Cardiac muscle cell (in vitro differentiated cells and primary cell): Measurements from ENCODE around the gene COL26A1. TPM values are rescaled to one million over a fixed set of nuclear protein-coding genes. Genes with fewer than 3 reads are reported as not detected.

Source experiments
- DNase-seq, 2 donors: peaks; one replicate each; pipeline versions ENCODE4 v3.0.0 to v3.0.0-alpha.2; 2010 to 2017; ENCODE audit warnings: low read depth in 1 of 2, low spot score in 1 of 2
- H3K27ac ChIP-seq: fragments of 200-600 bp; sonication (generic); 2 replicates; pipeline ENCODE4 v1.5.1; 2016
- H3K27me3 ChIP-seq: fragments of 200-600 bp; sonication (generic); 2 replicates; pipeline ENCODE4 v1.6.0; 2016; ENCODE audit warnings: control low read depth
- H3K36me3 ChIP-seq: fragments of 200-600 bp; sonication (generic); 2 replicates; pipeline ENCODE4 v1.5.1; 2016; ENCODE audit warnings: control low read depth
- H3K4me1 ChIP-seq: fragments of 200-600 bp; sonication (generic); 2 replicates; pipeline ENCODE4 v1.8.1; 2017; ENCODE audit warnings: low read depth, mild to moderate bottlenecking, mixed run types
- H3K4me3 ChIP-seq: fragments of 200-600 bp; sonication (generic); 2 replicates; pipeline ENCODE4 v1.5.1; 2016; ENCODE audit warnings: mild to moderate bottlenecking
- H3K9me3 ChIP-seq: fragments of 200-600 bp; sonication (generic); 2 replicates; pipeline ENCODE4 v1.5.1; 2017; ENCODE audit warnings: low read depth, mild to moderate bottlenecking, control low read depth
- CTCF ChIP-seq: IDR thresholded peaks from 2 replicates; pipeline ENCODE4 v1.5.1; 2012; ENCODE audit warnings: low read depth, mild to moderate bottlenecking, low read length
- polyA plus RNA-seq: library from polyadenylated mRNA; unstranded; fragments of >200 nt; fragmentation: Nextera tagmentation; extraction: Ambion mirVana; gene quantifications from 2 replicates; pipeline ENCODE4 v1.2.1, GENCODE V29; 2016
- total RNA-seq: library from RNA; depleted of rRNA; stranded (reverse); fragments of >200 nt; gene quantifications from 2 replicates; pipeline ENCODE4 v1.2.3, GENCODE V29; 2016

Gene COL26A1
- total and polyA plus RNA-seq, 2 experiments from 2014 or later = 12.5 to 44.8 TPM

- no peak overlapping the region for H3K4me3 ChIP-seq
- no peaks in the 10 kb centered on the region for H3K36me3 ChIP-seq
- H3K4me1 ChIP-seq = no peaks in the 10 kb centered on the region
- H3K27ac ChIP-seq = no peak overlapping the region
- H3K27me3 ChIP-seq = no peaks in the 10 kb centered on the region
- no peak for DNase-seq
- TF ChIP-seq CTCF = no peak
- no peaks in the 10 kb centered on the region for H3K9me3 ChIP-seq
Observed at GRCh38 chr7:101543846-101544245, 181.2 kb downstream of the COL26A1 start.

GRCh38 chr7:101545441-101546190, 182.9 kb downstream of the COL26A1 start:
- Histone ChIP-seq H3K27me3 (no peaks in the 10 kb centered on the region), H3K4me1 (no peaks in the 10 kb centered on the region), H3K36me3 (no peaks in the 10 kb centered on the region), H3K9me3 (no peaks in the 10 kb centered on the region), H3K27ac (no peak overlapping the region), H3K4me3 (no peak overlapping the region)
- TF ChIP-seq CTCF = no peak
- no peak for DNase-seq

GRCh38 chr7:101546308-101546936, 183.7 kb downstream of the COL26A1 start:
- no peaks in the 10 kb centered on the region for H3K36me3 ChIP-seq
- no peak for TF ChIP-seq CTCF
- no peak for DNase-seq
- no peak overlapping the region for H3K4me3 ChIP-seq
- H3K4me1 ChIP-seq = peaks cover 8% of the 10 kb centered on the region
- H3K27ac ChIP-seq = no peak overlapping the region
- H3K27me3 ChIP-seq = no peaks in the 10 kb centered on the region
- H3K9me3 ChIP-seq = no peaks in the 10 kb centered on the region

GRCh38 chr7:101547022-101547915, 184.6 kb downstream of the COL26A1 start:
- TF ChIP-seq CTCF = no peak
- no peak overlapping the region for H3K27ac ChIP-seq
- no peaks in the 10 kb centered on the region for H3K36me3 ChIP-seq
- no peaks in the 10 kb centered on the region for H3K27me3 ChIP-seq
- H3K9me3 ChIP-seq = no peaks in the 10 kb centered on the region
- H3K4me3 ChIP-seq = no peak overlapping the region
- DNase-seq = no peak
- peaks cover 8% of the 10 kb centered on the region for H3K4me1 ChIP-seq

- DNase-seq = no peak
- no peak overlapping the region for H3K4me3 ChIP-seq
- H3K9me3 ChIP-seq = no peaks in the 10 kb centered on the region
- no peak for TF ChIP-seq CTCF
- H3K27me3 ChIP-seq = no peaks in the 10 kb centered on the region
- H3K27ac ChIP-seq = no peak overlapping the region
- peaks cover 8% of the 10 kb centered on the region for H3K4me1 ChIP-seq
- H3K36me3 ChIP-seq = no peaks in the 10 kb centered on the region
Observed at GRCh38 chr7:101547916-101548661, 185.4 kb downstream of the COL26A1 start.
